HEK293T (cell line): ENCODE results near the gene SGMS1.

Experiments used
- BHLHE40 ChIP-seq: fragments of 450-650 bp; IDR thresholded peaks from 2 replicates; pipeline ENCODE4 v1.6.1; 2016; ENCODE audit warnings: mild to moderate bottlenecking, moderate library complexity, borderline replicate concordance
- ELF4 ChIP-seq: fragments of 450-650 bp; IDR thresholded peaks from 2 replicates; pipeline ENCODE4 v1.6.1; 2017; ENCODE audit warnings: antibody characterized with exemption
- LEF1 ChIP-seq: fragments of 450-650 bp; IDR thresholded peaks from 2 replicates; pipeline ENCODE4 v1.6.1; 2017; ENCODE audit warnings: mild to moderate bottlenecking, borderline replicate concordance
- SUZ12 ChIP-seq: fragments of 450-650 bp; IDR thresholded peaks from 2 replicates; pipeline ENCODE4 v1.6.1; 2016; ENCODE audit warnings: mild to moderate bottlenecking

DNA sequence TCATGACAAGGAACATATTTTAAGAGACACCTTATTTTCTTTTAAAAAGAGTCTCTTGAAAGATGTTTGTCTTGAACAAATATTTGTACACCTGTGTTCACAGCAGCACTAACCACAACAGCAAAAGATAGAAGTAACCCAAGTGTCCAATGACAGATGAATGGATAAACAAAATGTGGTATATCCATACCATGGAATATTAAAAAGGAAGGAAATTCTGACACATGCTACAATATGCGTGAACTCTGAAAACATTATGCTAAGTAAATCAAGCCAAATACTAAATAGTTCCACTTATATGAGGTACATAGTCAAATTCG lies 17.8 kb downstream of the SGMS1 start:
- TF ChIP-seq ELF4 (no peak), BHLHE40 (no peak), SUZ12 (no peak), LEF1 (no peak)
